HCT116 (cell line): ENCODE data around the gene INAFM1. TPM values are rescaled to one million over a fixed set of nuclear protein-coding genes. Genes with fewer than 3 reads are reported as not detected.

Experiments
- ATAC-seq: fragments of 200-7000 bp; cut with Tn5 transposase; 2 replicates; pipeline ENCODE4 v1.9.1; 2020; ENCODE audit warnings: mild to moderate bottlenecking, moderate library complexity
- BruUV-seq: library from RNA; stranded (reverse); fragments of 400-500 nt; replicated peaks from 2 replicates; lab custom pipeline; 2021; lab: Mats Ljungman, UMichigan
- CTCF ChIA-PET: fragments of 300-600 bp; sonication (Branson Sonifier 250); formaldehyde crosslinking; loops from one replicate; lab custom pipeline; 2021; ENCODE audit warnings: antibody characterized with exemption; lab: Charles Lee
- POLR2A ChIA-PET: fragments of 300-600, 350-600 bp; sonication (Branson Sonifier 250); formaldehyde crosslinking; loops from one replicate; lab custom pipeline; 2021; ENCODE audit warnings: antibody characterized with exemption; lab: Charles Lee
- RAD21 ChIA-PET, 2 experiments: fragments of 300-600 bp; sonication (Branson Sonifier 250); formaldehyde crosslinking; loops; one replicate each; lab custom pipeline; 2023; ENCODE audit warnings: low total read pairs in 2 of 2; ENCODE audit not compliant: uncharacterized antibody in 2 of 2, unreplicated experiment in 2 of 2, low non-redundant PET in 1 of 2; lab: Charles Lee
- DNase-seq: peaks from one replicate; pipeline ENCODE4 v3.0.0-alpha.2; 2010; ENCODE audit warnings: low read depth, low spot score
- H2AFZ ChIP-seq: fragments of 200-600 bp; shearing (Covaris generic), sonication (generic); 2 replicates; pipeline ENCODE4 v1.6.1; 2017; ENCODE audit warnings: low read depth, mixed run types, mixed read lengths, antibody characterized with exemption, low read length; ENCODE audit not compliant: poor library complexity, severe bottlenecking
- H3K27ac ChIP-seq: 2 replicates; pipeline ENCODE4 v1.5.1; 2012; ENCODE audit warnings: low read depth, low read length
- H3K27me3 ChIP-seq: fragments of 200-600 bp; sonication (generic); 2 replicates; pipeline ENCODE4 v1.6.1; 2016; ENCODE audit warnings: mixed run types, low read length, mixed read lengths; ENCODE audit not compliant: insufficient read depth
- H3K36me3 ChIP-seq, 2 experiments: fragments of 200-500 bp in 1 of 2; fragments of 200-600 bp in 1 of 2; sonication (Bioruptor generic) in 1 of 2; sonication (generic) in 1 of 2; 2 replicates each; pipeline versions ENCODE4 v1.5.1 to v1.6.1; 2014 to 2016; ENCODE audit warnings: low read length in 2 of 2, inconsistent platforms in 1 of 2, mixed read lengths in 1 of 2, mixed run types in 1 of 2; ENCODE audit not compliant: insufficient read depth in 2 of 2, control insufficient read depth in 1 of 2
- H3K4me1 ChIP-seq, 2 experiments: fragments of 200-600 bp in 1 of 2; sonication (generic) in 1 of 2; 2 replicates each; pipeline versions ENCODE4 v1.5.1 to v1.6.1; 2012 to 2017; ENCODE audit warnings: low read length in 2 of 2, inconsistent platforms in 1 of 2, mild to moderate bottlenecking in 1 of 2, mixed read lengths in 1 of 2, mixed run types in 1 of 2, moderate library complexity in 1 of 2; ENCODE audit not compliant: insufficient read depth in 2 of 2, control insufficient read depth in 1 of 2
- H3K4me2 ChIP-seq: fragments of 200-600 bp; sonication (generic); 2 replicates; pipeline ENCODE4 v1.6.1; 2017; ENCODE audit warnings: mixed run types, low read length, mixed read lengths
- H3K4me3 ChIP-seq, 2 experiments: fragments of 200-600 bp in 1 of 2; sonication (generic) in 1 of 2; replicated peaks in 1 of 2; 2 replicates each; pipeline ENCODE4 v1.5.1; 2011 to 2016; ENCODE audit warnings: low read length in 2 of 2, control low read depth in 1 of 2, low read depth in 1 of 2, mild to moderate bottlenecking in 1 of 2, mixed read lengths in 1 of 2, mixed run types in 1 of 2
- H3K79me2 ChIP-seq: fragments of 200-600 bp; sonication (generic); 2 replicates; pipeline ENCODE4 v1.6.1; 2017; ENCODE audit warnings: mild to moderate bottlenecking, mixed run types, low read length, moderate library complexity, mixed read lengths; ENCODE audit not compliant: insufficient read depth
- H3K9ac ChIP-seq: fragments of 200-600 bp; sonication (generic); 2 replicates; pipeline ENCODE4 v1.6.1; 2016; ENCODE audit warnings: low read length, mixed read lengths
- H3K9me2 ChIP-seq: fragments of 200-600 bp; sonication (generic), shearing (Covaris generic); 2 replicates; pipeline ENCODE4 v1.6.1; 2017; ENCODE audit warnings: mixed run types, mild to moderate bottlenecking, moderate library complexity; ENCODE audit not compliant: insufficient read depth
- H3K9me3 ChIP-seq, 2 experiments: fragments of 200-500 bp in 1 of 2; fragments of 200-600 bp in 1 of 2; sonication (Bioruptor generic) in 1 of 2; sonication (generic) in 1 of 2; 2 replicates each; pipeline ENCODE4 v1.6.1; 2014 to 2017; ENCODE audit warnings: low read length in 2 of 2, mixed read lengths in 2 of 2, inconsistent platforms in 1 of 2, low read depth in 1 of 2, mild to moderate bottlenecking in 1 of 2, mixed run types in 1 of 2, moderate library complexity in 1 of 2; ENCODE audit not compliant: control insufficient read depth in 1 of 2, insufficient read depth in 1 of 2
- H4K20me1 ChIP-seq: fragments of 200-600 bp; sonication (generic), shearing (Covaris generic); 2 replicates; pipeline ENCODE4 v1.6.1; 2017; ENCODE audit warnings: mixed run types, mild to moderate bottlenecking, moderate library complexity; ENCODE audit not compliant: insufficient read depth
- CBX3 ChIP-seq: IDR thresholded peaks from 2 replicates; pipeline ENCODE4 v1.6.1; 2012; ENCODE audit warnings: low read depth
- EGR1 ChIP-seq: IDR thresholded peaks from 2 replicates; pipeline ENCODE4 v1.6.1; 2012; ENCODE audit warnings: low read depth
- FOSL1 ChIP-seq: IDR thresholded peaks from 2 replicates; pipeline ENCODE4 v1.6.1; 2012; ENCODE audit warnings: low read depth
- JUND ChIP-seq: IDR thresholded peaks from 2 replicates; pipeline ENCODE4 v1.6.1; 2012
- POLR2AphosphoS5 ChIP-seq: IDR thresholded peaks from 2 replicates; pipeline ENCODE4 v1.6.1; 2011; ENCODE audit warnings: mild to moderate bottlenecking, low read depth, low read length, moderate library complexity
- SIN3A ChIP-seq: IDR thresholded peaks from 2 replicates; pipeline ENCODE4 v1.6.1; 2012; ENCODE audit warnings: low read depth
- SP1 ChIP-seq: IDR thresholded peaks from 2 replicates; pipeline ENCODE4 v1.6.1; 2012; ENCODE audit warnings: low read depth
- TCF7L2 ChIP-seq: IDR thresholded peaks from 2 replicates; pipeline ENCODE4 v1.7.0; 2011; ENCODE audit warnings: borderline replicate concordance, inconsistent platforms; ENCODE audit not compliant: insufficient read depth, insufficient read length; ENCODE audit errors: extremely low read depth
- YY1 ChIP-seq: IDR thresholded peaks from 2 replicates; pipeline ENCODE4 v1.6.1; 2011; ENCODE audit warnings: low read length, low read depth, moderate library complexity, mild to moderate bottlenecking; ENCODE audit not compliant: insufficient replicate concordance; ENCODE audit errors: extremely low read depth
- intact Hi-C: fragments of 100-400 bp; cut with micrococcal nuclease; formaldehyde crosslinking; loops from 2 replicates; pipeline ENCODE4 v1.10.0; 2022
- total RNA-seq: library from RNA; stranded (reverse); gene quantifications from one replicate; pipeline ENCODE4 v1.2.1, GENCODE V29; 2021; ENCODE audit not compliant: unreplicated experiment
- TF ChIP-seq, protein P1 (sequence below): IDR thresholded peaks from 2 replicates; pipeline ENCODE4 v1.6.1; 2012
- TF ChIP-seq, protein P2 (sequence below): IDR thresholded peaks from 2 replicates; pipeline ENCODE4 v1.6.1; 2012

The INAFM1 gene
- total RNA-seq, 1 experiment from 2014 or later = 22.9 TPM

DNA sequence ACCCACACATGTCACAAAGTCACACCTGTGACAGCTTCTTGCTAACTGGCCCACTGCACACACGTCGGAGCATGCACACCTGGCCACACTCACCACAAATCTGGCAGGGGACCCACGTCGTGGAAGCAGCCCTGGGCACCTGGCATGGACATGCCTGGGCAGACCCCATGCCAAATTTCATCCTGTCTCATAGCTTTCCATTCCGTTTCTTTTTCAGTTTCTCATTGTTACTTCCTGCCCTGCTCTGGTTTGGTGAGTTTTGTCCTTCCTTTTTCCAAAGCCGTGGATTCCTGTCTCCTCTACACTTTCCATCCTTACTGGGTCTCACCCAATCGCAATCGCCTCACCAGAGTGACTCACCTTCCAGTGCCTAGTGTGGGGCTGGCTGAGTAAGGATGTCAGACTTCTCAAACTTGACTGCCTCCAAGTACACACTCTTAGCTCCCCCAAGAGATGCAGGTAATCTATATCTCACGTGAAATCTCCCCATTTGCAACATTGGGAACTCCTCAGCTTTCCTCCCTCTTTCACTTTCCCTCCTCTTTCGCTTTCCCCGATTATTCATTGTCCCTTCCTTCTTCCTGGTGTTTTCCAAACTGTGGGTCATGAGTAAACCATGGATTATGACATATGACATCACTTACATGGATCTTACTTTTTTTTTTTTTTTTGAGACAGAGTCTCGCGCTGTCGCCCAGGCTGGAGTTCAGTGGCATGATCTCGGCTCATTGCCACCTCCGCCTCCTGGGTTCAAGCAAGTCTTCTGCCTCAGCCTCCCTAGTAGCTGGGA is 42.1 kb upstream of the INAFM1 start:
- H3K4me3 ChIP-seq = peak overlapping the region; percentile 38 to 76
- peak overlapping the region; percentile 52 for H2AFZ ChIP-seq
- H3K9ac ChIP-seq = peak overlapping the region; percentile 74
- H3K9me3 ChIP-seq = no peaks in the 10 kb centered on the region
- no peaks in the 10 kb centered on the region for H3K27me3 ChIP-seq
- no peaks in the 10 kb centered on the region for H3K9me2 ChIP-seq
- RAD21 ChIA-PET = interaction anchor here in 1 of 2 experiments (0.7 kb wide), 1 partner anchor 12 kb away, joined by 3 read pairs; no protein-coding TSS in a partner anchor
- peaks cover 19% of the 10 kb centered on the region for H3K79me2 ChIP-seq
- H3K36me3 ChIP-seq = no peaks in the 10 kb centered on the region
- H3K27ac ChIP-seq = peak overlapping the region; percentile 84
- POLR2A ChIA-PET = interaction anchor here (0.7 to 2.0 kb wide), 5 partner anchors 8 to 119 kb away, joined by 3 to 9 read pairs (median 5); partner anchors contain the start of genes CCDC9 and ZC3H4
- peak overlapping the region; percentile 100 for H3K4me2 ChIP-seq
- TF ChIP-seq SIN3A = peak; percentile 39; the same call in 1 of the 2 replicates
- TF ChIP-seq TCF7L2 = no peak
- peak; percentile 77; the same call in 1 of the 2 replicates for TF ChIP-seq CBX3
- peak; percentile 80 for TF ChIP-seq FOSL1
- TF ChIP-seq JUND = peak; percentile 72
- TF ChIP-seq POLR2AphosphoS5 = peak; percentile 54
- TF ChIP-seq, protein P1, sequence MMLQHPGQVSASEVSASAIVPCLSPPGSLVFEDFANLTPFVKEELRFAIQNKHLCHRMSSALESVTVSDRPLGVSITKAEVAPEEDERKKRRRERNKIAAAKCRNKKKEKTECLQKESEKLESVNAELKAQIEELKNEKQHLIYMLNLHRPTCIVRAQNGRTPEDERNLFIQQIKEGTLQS = no peak
- TF ChIP-seq, protein P2, sequence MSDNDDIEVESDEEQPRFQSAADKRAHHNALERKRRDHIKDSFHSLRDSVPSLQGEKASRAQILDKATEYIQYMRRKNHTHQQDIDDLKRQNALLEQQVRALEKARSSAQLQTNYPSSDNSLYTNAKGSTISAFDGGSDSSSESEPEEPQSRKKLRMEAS = peak; percentile 60; the same call in 1 of the 2 replicates
- peak; percentile 59 for TF ChIP-seq SP1
- no peak for TF ChIP-seq EGR1
- no peak for TF ChIP-seq YY1
- ATAC-seq (peak; percentile 42), DNase-seq (no peak)
- TSS peak; percentile 79 for BruUV-seq
- intact Hi-C loops = no loop called here
- H3K4me1 ChIP-seq = peaks cover 24 to 51% of the 10 kb centered on the region in 2 experiments
- no peaks in the 10 kb centered on the region for H4K20me1 ChIP-seq
- CTCF ChIA-PET = interaction anchor here (0.8 to 1.1 kb wide), 3 partner anchors 11 to 22 kb away, joined by 4 to 6 read pairs (median 4); no protein-coding TSS in a partner anchor
